Pons (tissue), 1 donor: ENCODE data around the gene ARF1.

ENCODE experiments used
- DNase-seq: peaks from one replicate; pipeline ENCODE4 v3.0.0-alpha.2; 2016; ENCODE audit warnings: low spot score

Gene ARF1

DNA sequence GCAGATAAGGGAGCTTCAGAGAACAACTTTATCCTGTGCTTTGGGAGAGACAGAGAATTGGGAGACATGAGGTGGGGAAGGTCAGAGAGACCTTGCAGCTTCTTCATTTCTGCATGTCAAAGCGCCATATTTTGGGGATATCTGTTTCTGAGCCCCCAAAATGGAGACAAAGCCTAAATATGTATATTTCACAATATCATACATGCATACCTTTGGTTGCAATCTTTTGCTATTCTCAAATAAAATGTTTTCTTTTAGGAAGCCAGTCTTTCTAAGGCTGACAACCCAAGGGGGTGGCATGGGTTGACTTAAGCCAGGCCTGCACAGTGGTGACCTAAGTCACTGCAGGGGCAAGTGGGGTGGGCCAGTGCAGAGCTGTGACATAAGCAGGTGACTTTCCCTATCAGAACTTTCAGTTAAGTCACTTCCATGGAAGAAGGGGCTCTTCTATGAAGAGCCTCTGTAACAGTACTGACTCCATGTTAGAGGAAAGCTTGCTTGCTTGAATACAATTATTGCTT is 40.5 kb downstream of the ARF1 start:
- no peak for DNase-seq

GRCh38 chr1:228123505-228123904 is 41.0 kb downstream of the ARF1 start:
- no peak for DNase-seq

GRCh38 chr1:228125185-228125584 is 42.7 kb downstream of the ARF1 start:
- DNase-seq, result no peak

DNA sequence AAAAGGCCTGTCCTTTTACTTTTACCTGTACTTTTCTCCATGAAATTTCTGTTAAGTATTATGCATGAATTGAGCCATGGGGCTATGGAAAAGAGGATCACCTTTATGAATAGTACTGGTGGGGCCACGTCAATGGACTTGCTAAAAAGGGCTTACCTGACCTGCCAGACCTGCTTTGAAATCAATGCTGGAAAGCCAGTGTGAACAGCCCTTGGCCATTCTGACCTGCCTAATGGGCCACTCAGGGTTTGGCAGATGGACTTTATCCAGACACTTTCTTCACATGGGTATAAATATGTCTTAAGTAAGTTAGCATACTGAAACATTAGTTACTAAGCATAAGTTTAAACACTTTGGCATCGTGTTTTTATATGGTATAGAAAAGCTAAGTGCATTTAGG is 49.3 kb downstream of the ARF1 start:
- DNase-seq, result no peak

DNA sequence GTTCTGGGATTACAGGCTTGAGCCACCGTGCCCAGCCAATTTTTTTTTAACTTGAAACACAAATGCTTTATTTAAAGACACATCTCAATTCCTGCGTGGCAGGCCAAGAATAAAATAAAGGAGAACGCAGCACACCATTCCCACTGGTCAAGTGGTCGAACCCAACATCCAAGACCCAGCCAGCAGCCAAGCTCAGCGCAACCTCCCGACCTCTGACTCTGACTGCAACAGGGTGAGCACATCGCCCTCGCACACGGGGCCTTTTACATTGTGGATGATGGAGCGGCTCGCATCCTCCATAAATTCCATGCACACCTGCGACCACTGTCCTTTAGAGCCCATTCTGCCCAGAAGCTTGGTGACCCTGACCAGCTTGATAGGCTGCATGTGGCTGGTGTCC is 52.1 kb downstream of the ARF1 start:
- DNase-seq, result no peak

DNA sequence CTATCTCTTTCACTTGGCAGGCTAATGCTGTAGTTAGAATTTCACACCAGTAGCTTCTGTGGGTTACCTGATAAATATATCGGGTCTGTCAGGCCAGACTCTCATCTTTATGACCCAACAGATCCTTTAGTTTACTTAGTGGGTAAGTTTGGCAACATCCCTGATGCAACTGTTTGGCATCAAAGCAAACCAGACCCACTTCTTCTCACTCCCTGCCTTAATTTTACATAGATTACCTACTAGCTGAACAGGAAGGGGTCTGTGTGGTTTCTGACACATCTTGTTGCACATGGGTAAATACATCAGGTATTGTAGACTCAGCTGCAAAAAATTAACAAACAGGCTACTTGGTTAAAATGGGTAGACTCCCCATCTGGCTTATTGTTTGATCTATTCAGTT is 54.4 kb downstream of the ARF1 start:
- no peak for DNase-seq

- DNase-seq, result no peak
Measured at GRCh38 chr1:228139406-228139930, 57.0 kb downstream of the ARF1 start.

DNA sequence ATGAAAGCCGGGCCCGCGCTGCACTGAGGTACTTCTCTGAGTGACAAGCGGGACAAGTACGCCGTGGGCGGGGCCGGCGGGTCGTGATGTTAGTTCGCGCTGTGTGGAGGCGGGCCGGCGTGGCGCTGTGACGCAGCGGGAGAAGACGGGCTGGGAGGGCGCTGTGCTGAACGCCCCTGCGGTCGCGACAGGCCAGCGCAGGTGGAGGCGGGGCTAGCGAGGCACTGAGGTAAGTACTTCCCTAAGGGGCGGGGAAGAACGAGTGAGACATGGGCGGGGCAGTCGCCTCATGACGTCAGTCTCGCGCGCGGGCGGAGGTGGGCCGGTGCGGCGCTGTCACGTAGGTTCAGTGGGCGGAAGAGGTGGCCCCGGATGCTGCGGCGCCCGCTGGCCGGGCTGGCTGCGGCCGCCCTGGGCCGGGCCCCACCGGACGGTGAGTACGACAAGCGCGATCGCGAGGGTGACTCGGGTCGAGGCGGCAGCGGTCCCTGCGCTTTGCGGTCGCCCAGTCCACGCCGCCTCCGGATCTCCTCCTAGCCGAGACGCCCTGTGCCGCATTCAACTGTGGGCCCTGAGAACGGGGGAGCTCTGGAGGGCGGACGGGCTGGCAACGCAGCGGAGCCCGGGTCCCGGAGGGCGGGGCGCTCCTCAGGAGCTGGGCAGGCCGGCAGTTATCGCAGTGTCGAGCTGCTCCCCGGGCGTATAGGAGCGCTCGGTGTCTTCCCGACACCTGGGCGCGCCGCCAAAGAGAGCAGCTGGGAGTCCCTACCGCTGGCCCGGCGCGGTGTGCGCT is 57.6 kb downstream of the ARF1 start, which contains the start of gene GUK1:
GUK1 (plus strand) TSS at position 349 of the 793 bp plus-strand sequence; CDS start at position 373, 24 bp downstream.
- peak; percentile 95 for DNase-seq

DNA sequence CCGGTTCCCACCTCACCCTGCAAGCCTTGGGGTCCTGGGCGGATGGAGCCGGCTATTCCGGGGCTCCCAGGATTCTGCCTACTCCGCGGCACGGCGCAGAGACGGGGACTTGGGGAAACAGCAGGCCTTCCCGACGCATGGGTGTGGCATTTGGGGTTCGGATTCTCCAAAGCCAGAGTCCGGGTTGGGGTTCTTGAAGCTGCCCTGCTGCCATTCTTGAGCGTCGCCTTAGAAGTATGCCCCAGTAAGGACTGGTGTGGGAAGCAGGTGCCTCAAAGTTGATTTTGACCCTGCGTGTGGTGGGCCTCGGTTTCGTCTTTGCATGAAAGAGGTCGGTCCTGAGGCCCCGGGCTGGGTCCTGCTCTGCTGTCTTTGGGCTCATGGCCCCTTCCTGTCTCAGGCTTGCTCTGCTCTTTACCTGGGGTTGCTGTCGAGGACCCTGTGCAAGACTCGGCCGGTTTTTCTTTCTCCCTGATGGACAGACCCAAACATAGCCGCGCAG is 58.3 kb downstream of the ARF1 start:
- no peak for DNase-seq

- DNase-seq, result no peak
Measured at GRCh38 chr1:228141226-228142044, 58.9 kb downstream of the ARF1 start.

DNA sequence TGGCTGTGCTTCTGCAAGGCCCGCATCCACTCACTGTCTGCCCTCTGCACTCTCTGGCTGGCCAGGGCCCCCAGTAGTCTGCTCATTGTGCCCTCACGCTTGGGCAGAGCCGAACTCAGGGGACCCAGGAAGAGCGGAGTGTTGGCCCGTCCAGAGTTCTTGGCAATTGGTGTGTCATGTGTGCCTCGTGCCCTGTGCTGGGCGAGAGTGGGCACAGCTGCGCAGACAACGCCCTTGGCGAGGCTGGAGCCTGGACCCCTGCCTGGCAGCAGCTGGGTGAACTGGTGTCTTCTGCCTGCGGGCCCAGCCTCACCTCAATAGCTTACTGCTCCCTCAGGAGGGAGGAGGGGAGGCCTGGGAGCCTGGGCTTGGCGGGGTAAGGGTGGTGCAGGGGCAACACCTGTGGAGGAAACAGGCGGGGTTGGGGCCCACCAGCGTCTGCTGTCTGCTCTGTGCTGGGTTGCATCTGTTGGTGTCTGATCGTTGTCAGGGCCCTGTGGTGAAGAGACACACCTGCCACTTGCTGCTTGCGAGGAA is 59.7 kb downstream of the ARF1 start:
- no peak for DNase-seq

GRCh38 chr1:228142701-228143136 is 60.2 kb downstream of the ARF1 start:
- no peak for DNase-seq

DNA sequence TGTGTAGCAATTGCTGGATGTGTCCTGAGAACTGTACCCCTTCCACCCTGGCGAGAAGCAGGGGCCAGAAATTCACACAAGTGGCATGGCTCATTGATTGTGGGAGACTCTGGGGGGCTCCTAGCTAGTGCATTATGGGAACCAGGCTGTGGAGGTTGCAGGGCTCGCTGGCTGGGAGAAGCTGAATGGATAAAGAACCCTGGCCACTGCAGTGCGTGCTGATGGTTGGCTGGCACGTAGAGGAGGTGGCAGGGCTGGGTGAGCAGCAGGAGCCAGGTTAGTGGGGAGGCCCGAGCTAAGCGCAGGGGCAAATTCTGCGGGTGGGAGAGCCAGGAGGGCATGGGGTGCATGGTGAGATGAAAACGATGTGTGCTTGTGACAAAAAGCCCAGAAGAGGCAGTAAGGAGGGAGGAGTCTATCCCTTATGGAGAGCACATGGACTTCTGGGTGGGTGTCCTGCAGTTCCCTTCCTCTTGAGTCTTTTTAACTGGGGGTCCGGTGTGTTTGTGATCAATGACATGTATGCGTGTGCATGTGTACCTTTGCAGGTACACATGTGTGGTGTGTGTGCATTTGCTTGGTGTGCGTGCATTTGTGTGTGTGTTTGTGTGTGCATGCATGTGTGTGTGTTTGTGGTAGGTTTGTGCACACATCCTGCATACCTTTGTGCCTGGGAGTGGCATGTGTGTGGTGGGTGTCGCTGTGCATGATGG is 61.1 kb downstream of the ARF1 start:
- DNase-seq, result no peak

GRCh38 chr1:228144193-228144992 is 61.9 kb downstream of the ARF1 start:
- no peak for DNase-seq

- DNase-seq, result no peak
Measured at GRCh38 chr1:228144993-228145343, 62.5 kb downstream of the ARF1 start.

- no peak for DNase-seq
Measured at GRCh38 chr1:228145463-228146416, 63.2 kb downstream of the ARF1 start.

GRCh38 chr1:228146417-228147150 is 64.1 kb downstream of the ARF1 start:
- DNase-seq, result no peak

GRCh38 chr1:228147151-228147693 is 64.7 kb downstream of the ARF1 start:
- no peak for DNase-seq

DNA sequence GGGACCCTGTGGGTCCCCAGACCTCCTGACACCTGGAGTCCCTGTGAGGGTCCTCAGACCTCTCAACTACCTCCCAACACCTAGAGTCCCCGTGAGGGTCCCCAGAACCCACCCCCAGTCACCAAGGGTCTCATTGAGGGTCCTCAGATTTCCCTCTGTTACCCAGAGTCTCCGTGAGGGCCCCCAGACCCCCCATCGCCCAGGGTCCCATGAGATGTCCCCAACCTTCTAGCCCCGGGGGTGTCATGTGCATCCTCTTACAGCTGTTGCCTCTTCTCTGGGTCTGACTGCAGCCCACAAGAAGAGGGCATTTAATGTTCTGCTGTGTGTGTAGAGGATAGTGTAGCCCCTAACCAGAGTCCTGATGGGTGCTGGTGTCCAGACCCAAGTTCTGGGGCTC is 65.3 kb downstream of the ARF1 start:
- no peak for DNase-seq
